ENCODE measurements around the gene CACNA2D1.

Gene CACNA2D1

DNA sequence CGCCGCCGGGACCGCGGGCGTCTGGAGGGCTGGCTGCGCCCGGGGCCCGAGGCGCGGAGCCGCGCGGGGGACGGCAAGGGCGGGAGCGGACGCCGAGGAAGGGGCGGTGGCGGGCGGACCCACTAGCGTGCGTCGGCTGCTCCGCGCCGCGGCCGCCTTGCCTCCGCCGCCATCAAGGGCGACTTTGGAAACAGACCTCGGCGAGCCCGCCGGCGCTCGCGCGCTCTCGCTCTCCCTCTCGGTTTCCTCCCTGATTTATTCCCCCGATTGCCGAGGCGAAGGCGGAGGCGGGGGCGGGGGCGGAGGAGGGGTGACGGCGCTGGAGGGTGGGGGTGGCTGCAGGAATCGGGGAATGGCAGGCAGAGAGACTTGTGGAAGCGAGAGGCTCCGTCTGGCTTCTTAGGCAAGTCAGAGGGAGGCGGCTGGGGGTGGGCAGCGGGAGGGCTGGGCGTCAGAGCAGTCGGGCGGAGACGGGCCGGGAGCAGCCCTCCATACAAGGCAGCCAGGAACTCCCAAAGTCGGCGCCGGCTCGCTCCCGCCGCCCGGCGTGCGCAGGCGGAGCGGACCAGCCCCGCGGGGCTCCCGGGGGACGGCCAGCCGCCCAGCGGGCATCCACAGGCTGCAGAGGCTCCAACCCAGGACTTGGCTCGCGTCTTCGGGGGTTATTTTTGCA is at the start of gene CACNA2D1:
TSS of gene CACNA2D1 (minus strand) at position 231 of the 673 bp plus-strand sequence.
- peak; percentile 73 for DNase-seq (ENCODE audit: low spot score)

DNA sequence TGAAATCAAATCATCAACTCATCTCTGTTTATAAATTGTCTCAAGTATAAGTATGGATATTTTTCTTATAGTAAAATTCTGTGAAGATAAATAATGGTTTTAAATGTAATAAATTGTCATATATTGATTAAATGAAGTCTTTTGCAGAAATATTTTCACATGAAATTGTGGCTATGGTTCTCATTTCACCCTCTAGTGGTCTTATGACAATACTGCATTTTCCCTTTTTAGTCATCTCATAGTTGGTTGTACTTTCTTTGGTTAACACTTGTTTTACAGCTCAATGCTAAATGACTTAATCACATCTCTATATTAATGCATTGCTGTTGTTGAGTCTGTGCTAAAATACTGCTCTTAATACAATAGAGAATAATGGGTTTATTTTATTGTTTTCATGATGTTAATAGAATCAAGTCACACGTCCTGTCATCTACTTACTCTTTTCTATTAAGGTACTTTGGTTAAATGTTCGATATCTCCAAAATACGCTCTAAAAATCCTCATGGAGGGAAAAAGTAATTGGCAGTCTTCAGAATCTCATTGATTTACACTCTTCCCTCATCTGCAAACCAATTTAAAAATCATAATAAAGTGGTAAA is 38.0 kb upstream of the CACNA2D1 start:
- peak; percentile 61 for DNase-seq (ENCODE audit: low spot score)

DNA sequence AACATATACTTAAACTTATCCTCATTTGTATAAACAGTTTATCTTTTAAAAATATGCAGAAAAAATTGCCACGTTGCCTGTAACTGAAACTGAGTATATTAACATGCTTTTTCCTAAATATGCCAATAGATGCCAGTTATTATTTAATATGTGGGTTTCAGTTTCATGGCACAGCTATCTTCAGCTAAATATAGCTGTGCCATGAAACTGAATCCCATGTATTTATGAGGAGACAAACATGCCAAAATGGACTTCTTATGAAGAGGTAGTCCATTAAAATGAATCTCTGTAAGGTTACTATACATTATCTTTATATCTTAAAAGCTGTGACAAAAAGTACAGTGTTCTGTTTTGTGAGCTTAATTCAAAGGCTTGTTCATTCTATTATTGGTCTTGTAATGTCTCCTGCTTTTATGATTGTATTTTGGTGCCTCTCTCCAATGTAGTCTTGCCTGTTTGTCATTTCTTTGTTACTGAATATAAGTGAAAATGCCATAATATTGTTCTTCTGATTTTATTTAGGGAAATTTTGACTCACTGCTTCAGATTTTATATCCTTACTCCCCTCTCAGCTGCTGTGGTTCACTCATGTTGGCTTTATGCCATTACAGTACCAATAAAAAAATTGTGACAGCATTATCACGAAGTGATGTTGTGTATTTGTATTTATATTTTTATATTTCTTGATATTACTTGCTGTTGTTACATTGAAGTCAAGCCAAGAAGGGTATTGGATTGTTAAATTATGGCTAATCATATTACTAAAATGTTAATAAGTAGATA is 34.3 kb upstream of the CACNA2D1 start:
- no peak for DNase-seq (ENCODE audit: low spot score)

DNA sequence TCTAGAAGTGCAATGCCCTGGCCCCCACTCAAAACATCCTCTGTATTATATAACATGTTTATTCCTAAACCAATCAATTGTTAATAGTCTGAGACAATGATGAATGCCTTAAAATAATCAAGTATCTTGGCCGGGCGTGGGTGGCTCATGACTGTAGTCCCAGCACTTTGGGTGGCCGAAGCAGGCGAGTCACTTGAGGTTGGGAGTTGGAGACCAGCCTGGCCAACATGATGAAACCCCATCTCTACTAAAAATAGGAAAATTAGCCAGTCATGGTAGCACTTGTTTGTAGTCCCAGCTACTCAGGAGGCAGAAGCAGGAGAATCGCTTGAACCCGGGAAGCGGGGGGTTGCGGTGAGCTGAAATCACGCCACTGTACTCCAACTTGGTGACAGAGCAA is 29.4 kb upstream of the CACNA2D1 start:
- no peak for DNase-seq (ENCODE audit: low spot score)

DNA sequence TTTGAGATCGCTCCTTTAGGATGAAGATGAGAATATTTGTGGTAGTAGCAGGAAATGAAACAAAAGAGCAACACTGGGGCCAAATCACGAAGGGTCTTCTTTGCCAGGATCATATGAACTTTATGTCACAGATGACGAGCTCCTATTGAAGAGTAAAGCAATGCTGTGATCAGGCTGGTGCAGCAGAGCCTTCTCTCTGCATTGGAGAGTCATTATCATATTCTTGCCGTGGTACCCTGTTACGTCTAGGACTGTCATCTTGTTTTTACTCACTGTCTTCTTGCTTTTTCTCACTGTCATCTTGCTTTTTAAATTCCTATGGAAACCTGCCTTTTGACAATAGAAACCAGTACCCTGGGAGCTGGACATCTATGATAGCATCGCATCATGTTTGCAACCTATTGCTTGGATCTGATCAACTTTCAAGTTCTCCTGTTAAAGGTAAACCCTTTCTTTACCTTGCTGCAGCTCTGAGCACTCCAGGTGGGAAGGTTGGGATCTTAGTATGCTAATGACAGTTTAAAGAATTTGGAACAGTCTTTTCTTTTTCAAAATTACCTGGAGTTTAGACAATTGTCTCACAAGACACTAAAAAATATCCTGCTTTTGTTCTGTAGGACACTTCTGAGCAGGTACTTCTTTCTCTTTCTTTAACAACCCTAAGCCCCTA is 27.9 kb upstream of the CACNA2D1 start:
- DNase-seq (ENCODE audit: low spot score), result no peak

DNA sequence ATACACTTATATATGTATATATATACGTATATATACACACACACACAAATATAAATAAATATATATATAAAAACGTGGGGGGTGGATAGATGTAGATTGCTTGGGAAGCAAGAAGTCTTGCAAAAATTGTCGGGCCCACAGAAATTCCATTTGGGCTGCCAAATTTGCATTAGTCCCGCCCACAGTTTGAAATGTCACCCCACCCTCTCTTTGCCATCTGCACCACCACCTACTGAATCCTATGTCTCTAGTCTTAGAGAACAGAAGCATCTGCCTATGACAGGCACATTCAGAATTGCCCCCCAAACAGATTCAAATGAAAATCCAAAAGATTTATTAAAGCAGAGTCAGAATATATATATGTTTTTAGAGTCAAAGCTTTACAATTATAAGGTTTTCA is 25.6 kb upstream of the CACNA2D1 start:
- DNase-seq (ENCODE audit: low spot score), result no peak

DNA sequence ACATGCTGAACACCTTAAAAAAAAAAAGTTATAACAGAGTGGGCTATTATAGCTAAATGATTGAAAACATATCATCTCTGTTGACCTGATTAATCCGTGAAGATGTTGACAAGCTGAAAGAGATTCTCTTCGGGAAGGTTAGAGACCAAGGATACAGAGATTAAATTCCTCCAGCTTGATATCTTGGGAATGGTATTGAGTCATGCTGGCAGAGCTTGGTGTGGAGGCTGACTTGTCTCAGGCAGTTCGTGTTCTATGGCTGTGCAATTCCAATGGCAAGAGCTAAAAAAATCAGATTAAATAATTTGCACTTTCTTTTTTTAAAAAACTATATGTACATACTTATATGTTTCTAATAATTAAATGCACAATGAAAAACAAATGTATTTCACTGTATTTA is 24.9 kb upstream of the CACNA2D1 start:
- DNase-seq (ENCODE audit: low spot score), result no peak

DNA sequence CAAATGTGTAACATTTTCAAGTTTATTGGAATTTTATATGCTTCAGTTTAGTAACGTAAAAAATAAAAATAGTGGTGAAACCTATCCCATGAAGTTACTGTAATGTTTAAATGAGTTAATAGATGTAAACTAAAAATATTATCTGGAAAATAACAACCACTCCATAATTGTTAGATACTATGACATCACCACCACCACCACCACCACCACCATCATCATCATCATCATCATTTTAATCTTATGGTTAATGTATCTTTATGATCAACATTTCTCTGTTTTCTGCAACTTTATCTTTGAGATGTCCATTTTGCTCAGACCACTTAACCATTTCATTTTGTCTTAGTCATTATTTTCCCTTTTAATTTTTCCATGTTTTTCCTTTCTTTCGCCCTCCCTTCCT is 23.4 kb upstream of the CACNA2D1 start:
- no peak for DNase-seq (ENCODE audit: low spot score)

DNA sequence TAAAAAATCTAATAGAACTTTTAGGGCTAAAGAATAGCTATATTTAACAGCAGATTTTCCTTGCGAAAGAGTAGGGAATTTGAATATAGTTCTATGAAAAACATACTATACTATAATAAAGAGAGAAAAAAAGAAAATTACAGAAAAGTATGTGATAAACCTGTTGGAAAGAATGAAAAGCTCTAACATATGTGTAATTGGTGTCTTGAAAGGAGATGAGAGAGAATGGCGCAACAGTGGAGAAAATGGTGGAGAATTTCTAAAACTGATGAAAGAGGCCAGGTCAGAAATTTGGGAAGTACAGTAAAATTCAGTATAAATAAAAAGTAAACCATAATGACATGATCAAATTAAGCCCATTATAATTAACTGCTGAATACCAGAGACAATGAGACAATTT is 20.8 kb upstream of the CACNA2D1 start:
- no peak for DNase-seq (ENCODE audit: low spot score)

DNA sequence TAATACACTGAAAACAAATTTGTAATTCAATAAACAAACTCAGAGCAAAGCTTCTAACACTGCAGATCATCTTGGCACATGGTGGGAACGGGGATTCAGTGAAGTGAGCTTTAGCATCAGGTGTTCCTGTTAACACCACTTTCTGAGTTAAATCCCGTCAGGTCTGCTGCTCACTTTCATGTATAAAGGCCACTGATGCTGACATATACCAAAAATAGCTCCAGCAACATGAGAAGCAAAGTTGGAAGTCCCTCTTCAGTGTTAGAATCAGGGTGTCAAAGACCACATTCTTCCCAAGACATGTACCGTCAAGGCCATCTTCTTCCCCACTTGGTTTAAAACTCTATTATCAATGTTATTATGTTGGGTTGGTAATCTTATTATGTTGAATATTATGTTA is 11.7 kb upstream of the CACNA2D1 start:
- no peak for DNase-seq (ENCODE audit: low spot score)

DNA sequence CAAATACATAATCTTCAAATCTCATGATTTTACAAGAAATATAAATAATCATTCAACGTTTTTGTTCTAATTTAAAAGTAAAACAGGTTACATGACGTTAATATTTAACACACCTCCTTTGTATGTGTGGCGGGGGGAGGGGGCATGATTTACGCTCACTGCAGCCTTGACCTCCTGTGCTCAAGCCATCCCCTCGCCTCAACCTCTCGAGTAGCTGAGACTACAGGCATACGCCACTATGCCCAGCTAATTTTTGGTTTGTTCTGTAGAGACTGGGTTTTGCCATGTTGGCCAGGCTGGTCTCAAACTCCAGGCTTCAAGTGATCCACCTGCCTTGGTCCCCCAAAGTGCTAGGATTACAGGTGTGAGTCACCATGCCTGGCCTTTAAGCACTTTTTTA is 7.2 kb upstream of the CACNA2D1 start:
- DNase-seq (ENCODE audit: low spot score), result no peak

DNA sequence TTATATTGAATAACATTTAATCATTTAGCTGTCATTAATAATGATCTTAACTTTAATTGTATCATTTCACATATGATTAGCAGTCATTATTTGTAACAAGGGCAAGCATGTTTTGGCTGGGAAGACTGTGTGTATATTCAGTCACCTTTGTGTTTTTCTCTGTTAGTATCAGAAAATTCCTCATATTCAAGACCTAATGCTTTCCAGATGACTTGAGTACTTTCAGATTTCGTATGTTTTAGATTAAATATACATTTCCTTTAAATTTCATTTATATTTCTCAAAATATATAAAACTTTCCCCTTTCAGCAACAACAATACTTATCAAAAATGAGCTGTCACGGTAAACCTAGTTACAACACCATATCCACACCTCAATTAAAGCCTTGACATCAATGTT is 6.3 kb upstream of the CACNA2D1 start:
- no peak for DNase-seq (ENCODE audit: low spot score)

DNA sequence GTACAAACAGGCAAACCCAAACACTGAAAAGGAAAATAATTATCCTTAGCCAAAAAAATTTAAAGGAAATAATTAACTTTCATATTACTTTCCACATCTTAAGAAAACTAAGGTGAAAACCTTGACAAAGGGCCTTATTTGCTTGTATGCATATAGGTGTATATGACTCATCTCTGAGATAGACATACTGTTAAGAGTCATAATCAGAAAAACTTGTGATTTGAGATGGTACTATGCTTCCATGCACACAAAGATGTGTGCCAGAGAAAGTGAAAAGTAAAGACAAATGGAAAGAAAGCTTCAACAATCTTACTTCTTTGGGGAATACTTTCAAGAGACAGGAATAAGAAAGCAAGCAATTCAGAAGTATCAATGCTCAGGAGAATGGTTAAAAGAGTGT is 3.3 kb upstream of the CACNA2D1 start:
- DNase-seq (ENCODE audit: low spot score), result no peak

DNA sequence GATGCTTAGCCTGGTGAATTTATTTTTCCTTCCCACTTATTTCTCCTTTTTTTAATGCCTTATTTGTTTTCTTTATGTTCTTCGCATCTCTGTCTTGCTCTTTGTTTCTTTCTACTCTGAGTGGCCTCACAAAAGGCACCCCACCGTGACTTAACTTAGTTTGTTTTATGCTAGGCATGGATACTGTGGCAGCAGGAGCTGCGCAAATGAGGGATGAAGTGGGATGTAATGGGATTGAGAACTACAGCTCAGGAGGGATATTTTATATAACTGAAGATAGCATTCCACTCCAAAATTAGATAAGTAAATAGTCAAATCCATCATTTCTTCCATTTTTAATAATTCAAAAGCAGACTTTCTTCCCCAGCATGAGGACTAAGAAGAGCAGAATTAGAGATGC is 1.7 kb upstream of the CACNA2D1 start:
- DNase-seq (ENCODE audit: low spot score), result no peak

DNA sequence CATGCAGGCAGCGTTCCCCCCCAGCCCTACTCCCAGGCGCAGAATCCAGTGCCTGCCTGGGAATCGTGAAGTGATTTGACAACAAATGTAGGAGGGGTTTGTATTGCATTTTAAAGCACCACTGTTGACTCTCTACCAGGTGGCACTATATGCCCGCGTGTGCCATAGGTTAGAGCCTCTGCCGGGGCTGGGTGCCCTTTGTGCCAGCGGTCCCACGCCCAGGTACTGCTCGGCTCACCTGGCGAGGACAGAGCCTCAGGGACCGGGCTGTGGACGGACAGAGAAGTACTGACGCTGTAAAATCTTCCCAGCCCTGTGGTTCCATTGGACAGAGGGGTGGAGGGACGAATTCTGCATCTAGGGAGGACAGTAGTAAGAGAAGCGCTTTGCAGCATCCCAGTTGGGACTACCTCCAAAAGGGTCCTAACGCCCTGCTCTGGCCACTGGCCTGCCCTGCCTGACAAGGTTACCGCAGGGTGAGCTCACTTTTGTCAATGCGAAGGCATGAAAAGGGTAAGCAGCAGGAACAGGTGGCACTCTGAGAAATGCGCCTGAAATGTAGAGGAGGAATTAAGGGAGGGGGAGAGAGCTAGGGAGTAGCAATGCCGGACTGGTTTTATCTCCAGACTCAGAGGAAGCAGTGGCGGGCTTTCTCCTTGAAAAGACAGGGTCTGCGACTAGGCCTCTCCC is 788 bp upstream of the CACNA2D1 start:
- no peak for DNase-seq (ENCODE audit: low spot score)

DNA sequence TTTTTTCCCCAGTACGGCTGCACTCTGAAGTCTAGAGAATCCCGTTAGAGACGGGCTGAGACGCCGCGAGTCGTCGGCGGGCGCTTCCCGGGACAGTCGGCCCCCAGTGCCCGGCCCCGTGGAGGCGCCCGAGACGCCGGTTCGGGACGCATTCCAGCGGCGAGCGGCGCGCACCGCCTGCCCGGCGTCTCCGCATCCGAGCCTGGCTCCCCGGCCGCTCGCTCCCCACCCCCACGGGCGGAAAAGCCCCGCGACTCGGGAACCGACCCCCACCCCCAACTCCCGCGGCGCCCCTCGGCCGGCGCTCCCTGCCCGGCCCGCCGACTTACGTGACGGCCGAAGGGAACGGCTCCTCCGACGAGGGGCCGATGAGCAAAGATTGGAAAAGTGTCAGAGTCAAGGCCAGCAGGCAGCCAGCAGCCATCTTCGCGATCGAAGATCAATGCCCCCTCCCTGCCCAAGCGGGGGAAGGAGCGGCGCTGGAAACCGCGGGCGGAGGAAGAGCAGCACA is 486 bp downstream of the CACNA2D1 start:
- DNase-seq (ENCODE audit: low spot score), result no peak

DNA sequence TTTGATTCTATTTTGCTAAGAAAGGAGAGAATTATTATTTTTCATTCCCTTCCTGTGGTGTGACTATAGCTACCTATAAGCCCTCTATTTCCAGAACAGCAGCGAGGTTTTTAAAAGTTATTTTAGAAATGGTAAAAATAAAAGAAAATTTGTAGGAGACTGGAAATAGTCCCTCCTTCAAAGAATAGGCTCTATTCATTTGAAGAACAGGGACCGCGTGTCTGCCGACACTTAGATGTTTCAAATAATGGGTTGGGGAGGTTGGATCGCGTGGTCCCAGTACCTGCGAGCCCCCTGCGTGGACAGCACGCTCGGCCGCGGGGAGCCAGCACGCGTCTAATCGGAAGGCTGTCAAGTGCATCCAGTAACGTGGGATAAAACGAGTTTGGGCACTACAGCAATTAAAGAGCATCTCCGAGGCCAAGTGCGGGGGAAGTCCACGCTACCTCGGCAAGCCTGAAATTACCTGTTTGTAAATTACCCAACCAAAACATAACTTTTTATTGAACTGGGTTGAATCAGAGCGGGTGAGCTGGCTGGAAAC is 1.0 kb downstream of the CACNA2D1 start:
- DNase-seq (ENCODE audit: low spot score), result no peak

DNA sequence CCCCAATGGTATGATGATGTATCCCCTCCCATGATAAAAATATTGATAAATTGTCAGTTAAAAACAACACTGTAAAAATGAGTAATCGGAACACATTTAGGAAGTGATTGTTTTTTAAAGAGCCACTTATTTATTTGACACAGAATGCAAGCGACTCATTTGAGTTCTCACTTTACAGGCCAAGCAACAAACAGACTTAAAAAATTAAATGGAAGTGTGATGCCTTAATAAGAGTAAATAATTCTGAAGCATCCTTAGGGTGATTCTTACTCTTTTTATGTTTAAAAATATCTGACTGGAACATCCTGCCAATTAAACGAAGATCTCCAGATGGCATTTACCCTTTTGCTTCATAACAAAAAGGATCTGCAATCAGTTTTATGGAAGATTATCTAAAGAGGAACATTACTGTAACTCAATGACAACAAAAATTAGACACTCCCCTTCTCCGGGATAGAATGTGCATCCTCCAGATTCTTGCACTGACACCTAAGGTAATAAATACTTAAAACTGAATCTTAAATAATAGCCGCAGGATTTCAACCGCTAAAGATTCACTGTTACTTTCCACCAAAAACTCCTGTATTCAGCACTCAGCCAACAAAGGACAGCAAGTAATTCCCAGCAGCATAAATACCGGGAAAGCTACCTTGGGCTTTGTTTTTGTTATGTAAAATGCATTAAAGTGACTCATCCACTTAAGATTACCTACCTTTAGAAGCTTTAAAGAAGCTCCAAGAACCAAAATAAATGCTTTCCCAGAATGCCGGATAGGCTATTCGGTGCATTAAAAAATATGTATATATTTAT is 1.7 kb downstream of the CACNA2D1 start:
- peak; percentile 49 for DNase-seq (ENCODE audit: low spot score)

DNA sequence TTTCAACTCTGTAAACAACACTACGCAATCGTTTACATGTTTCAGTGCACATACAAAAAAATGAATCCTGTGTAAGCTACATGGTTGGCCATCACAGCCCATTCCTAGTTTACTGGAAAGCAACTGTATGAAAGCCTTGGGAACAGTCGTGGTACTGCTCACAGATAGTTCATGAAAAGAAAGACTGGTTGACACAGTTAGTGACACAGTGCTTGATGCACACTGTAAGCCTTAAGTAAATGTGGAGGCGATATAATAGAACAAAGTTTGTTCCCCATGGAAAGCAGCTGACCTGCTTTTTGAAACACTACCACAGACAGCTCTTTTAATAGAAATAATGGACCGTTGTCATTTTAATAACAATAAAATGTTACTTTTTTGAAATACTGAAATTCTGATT is 5.1 kb downstream of the CACNA2D1 start:
- no peak for DNase-seq (ENCODE audit: low spot score)

DNA sequence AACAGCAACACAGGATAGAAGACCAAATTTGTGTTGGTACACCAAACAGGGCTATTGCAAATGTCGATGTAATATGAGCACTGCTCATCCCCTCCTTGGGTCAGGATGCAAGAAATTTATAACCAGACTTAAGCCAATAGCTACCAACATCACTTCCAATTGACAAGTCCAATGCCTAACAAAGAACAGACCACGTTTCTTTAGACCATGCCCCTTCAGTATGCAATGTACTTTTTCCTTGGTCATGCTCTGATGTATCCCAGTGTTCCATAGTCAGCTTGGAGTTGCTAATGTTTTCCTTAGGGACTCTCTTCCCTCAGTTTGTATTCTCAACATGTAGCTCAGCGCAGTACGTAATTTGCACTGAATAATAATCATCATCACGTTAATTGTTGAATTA is 7.8 kb downstream of the CACNA2D1 start:
- DNase-seq (ENCODE audit: low spot score), result no peak
